Right lobe of liver (tissue), 4 donors: ENCODE measurements around the gene ART4.

Source experiments
- POLR2A ChIP-seq: fragments of 450-650 bp; IDR thresholded peaks from one replicate; pipeline ENCODE4 v1.6.1; 2017; ENCODE audit warnings: antibody characterized with exemption, mild to moderate bottlenecking
- TF ChIP-seq, protein P1 (sequence below), 4 donors: fragments of 200-600 bp in 3 of 4; fragments of 450-650 bp in 1 of 4; IDR thresholded peaks; one replicate each; pipeline versions ENCODE4 v1.5.1 to v1.8.0; 2016 to 2022; ENCODE audit warnings: antibody characterized with exemption in 4 of 4, mild to moderate bottlenecking in 2 of 4
- donor health status: DM: no; HTN: no; CAD: no.
- donor health status: DM: no; HTN: no; CAD: no.
- donor health status: DM: no; HTN: yes; CAD: no.

DNA sequence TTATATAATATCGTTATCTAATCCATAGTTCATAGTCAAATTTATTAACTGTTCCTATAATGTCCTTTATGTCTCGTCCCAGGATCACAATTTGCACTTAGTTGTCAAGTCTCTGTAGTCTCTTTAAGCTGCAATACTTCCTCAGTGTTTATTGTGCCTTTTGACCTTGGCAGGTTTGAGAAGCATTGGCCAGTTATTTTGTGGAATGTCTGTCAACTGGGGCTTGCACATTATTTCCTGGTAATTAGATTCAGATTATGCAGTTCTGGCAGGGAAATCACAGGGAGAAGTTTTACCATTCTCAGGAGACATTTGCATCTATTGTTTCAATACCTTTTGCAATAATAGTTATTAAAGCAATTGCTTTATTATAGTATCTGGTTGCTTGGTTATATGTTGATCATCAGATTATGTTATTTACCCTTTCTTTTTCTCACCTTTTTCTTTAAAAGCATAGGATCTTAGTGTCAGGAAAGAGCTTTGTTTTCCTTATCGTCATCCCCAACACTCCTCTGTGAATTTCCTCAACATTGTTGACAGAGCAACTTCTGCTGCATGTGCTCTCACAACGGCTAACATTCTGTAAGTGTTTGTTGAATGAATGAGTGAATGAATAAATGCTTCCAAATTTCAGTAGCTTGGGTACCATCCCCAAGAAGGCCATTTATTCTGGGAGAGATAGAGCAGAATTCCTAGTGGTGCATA lies 3.7 kb upstream of the ART4 start:
- TF ChIP-seq, protein P1, sequence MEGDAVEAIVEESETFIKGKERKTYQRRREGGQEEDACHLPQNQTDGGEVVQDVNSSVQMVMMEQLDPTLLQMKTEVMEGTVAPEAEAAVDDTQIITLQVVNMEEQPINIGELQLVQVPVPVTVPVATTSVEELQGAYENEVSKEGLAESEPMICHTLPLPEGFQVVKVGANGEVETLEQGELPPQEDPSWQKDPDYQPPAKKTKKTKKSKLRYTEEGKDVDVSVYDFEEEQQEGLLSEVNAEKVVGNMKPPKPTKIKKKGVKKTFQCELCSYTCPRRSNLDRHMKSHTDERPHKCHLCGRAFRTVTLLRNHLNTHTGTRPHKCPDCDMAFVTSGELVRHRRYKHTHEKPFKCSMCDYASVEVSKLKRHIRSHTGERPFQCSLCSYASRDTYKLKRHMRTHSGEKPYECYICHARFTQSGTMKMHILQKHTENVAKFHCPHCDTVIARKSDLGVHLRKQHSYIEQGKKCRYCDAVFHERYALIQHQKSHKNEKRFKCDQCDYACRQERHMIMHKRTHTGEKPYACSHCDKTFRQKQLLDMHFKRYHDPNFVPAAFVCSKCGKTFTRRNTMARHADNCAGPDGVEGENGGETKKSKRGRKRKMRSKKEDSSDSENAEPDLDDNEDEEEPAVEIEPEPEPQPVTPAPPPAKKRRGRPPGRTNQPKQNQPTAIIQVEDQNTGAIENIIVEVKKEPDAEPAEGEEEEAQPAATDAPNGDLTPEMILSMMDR (IDR thresholded peaks at IDR 0.05) = no peak
- no peak for TF ChIP-seq POLR2A
